Astrocyte (in vitro differentiated cells and primary cell): ENCODE results near the gene IGDCC3.

ENCODE experiments used
- CTCF ChIP-seq: IDR thresholded peaks from 2 replicates; pipeline ENCODE4 v1.5.1; 2011; ENCODE audit warnings: low read depth, mild to moderate bottlenecking, inconsistent platforms, low read length, moderate library complexity; ENCODE audit not compliant: insufficient read depth
- EZH2 ChIP-seq: IDR thresholded peaks from 2 replicates; pipeline ENCODE4 v1.6.1; 2012; ENCODE audit warnings: mild to moderate bottlenecking, low read length, inconsistent platforms; ENCODE audit not compliant: insufficient read depth

DNA sequence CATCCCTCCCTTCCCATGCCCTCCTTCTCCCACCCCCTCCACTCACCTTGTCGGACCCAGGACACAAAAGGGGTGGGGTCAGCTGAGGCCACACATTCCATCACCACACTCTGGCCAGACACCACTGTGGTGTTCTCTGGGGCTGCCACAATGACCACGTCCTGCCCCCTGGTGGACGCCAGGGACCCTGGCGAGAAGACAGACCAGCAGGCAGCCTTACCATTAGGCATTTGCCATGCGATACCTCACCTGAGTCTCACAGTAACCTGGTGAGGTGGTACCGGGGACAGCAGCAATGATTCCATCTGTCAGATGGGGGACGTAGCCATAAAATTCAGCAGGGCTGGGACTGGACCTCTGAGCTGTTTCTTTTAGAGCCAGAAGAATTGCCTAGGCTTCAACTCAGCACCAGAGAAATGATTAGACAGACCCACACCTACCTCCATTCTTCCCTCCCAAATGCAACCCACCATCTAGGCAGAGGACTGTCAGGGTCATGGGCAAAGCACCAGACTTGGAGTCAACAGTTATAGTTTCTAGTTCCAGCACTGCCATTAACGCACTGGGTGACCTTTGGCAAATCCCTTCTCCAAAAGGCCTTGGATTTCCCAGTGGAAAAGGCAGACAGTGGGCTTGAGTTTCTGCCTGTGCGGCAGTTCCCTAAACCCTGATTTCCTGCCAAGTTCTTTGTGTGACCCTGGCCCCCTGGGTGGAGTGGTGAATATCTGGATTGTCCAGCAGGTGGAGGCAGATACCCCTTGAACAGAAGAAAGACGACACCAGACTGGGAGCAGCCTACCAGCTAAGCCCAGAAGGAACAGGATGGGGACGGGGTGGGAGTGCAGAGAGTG is 23.2 kb upstream of the IGDCC3 start:
- TF ChIP-seq CTCF = peak; percentile 74
- TF ChIP-seq EZH2 = no peak
